HCT116 (cell line): ENCODE measurements around the gene SNRPA. TPM values are rescaled to one million over a fixed set of nuclear protein-coding genes. Genes with fewer than 3 reads are reported as not detected.

Experiments used
- ATAC-seq: fragments of 200-7000 bp; cut with Tn5 transposase; 2 replicates; pipeline ENCODE4 v1.9.1; 2020; ENCODE audit warnings: mild to moderate bottlenecking, moderate library complexity
- BruUV-seq: library from RNA; stranded (reverse); fragments of 400-500 nt; replicated peaks from 2 replicates; lab custom pipeline; 2021; lab: Mats Ljungman, UMichigan
- CTCF ChIA-PET: fragments of 300-600 bp; sonication (Branson Sonifier 250); formaldehyde crosslinking; loops from one replicate; lab custom pipeline; 2021; ENCODE audit warnings: antibody characterized with exemption; lab: Charles Lee
- POLR2A ChIA-PET: fragments of 300-600, 350-600 bp; sonication (Branson Sonifier 250); formaldehyde crosslinking; loops from one replicate; lab custom pipeline; 2021; ENCODE audit warnings: antibody characterized with exemption; lab: Charles Lee
- RAD21 ChIA-PET, 2 experiments: fragments of 300-600 bp; sonication (Branson Sonifier 250); formaldehyde crosslinking; loops; one replicate each; lab custom pipeline; 2023; ENCODE audit warnings: low total read pairs in 2 of 2; ENCODE audit not compliant: uncharacterized antibody in 2 of 2, unreplicated experiment in 2 of 2, low non-redundant PET in 1 of 2; lab: Charles Lee
- DNase-seq: peaks from one replicate; pipeline ENCODE4 v3.0.0-alpha.2; 2010; ENCODE audit warnings: low read depth, low spot score
- H2AFZ ChIP-seq: fragments of 200-600 bp; shearing (Covaris generic), sonication (generic); 2 replicates; pipeline ENCODE4 v1.6.1; 2017; ENCODE audit warnings: low read depth, mixed run types, mixed read lengths, antibody characterized with exemption, low read length; ENCODE audit not compliant: poor library complexity, severe bottlenecking
- H3K27ac ChIP-seq: 2 replicates; pipeline ENCODE4 v1.5.1; 2012; ENCODE audit warnings: low read depth, low read length
- H3K27me3 ChIP-seq: fragments of 200-600 bp; sonication (generic); 2 replicates; pipeline ENCODE4 v1.6.1; 2016; ENCODE audit warnings: mixed run types, low read length, mixed read lengths; ENCODE audit not compliant: insufficient read depth
- H3K36me3 ChIP-seq, 2 experiments: fragments of 200-500 bp in 1 of 2; fragments of 200-600 bp in 1 of 2; sonication (Bioruptor generic) in 1 of 2; sonication (generic) in 1 of 2; 2 replicates each; pipeline versions ENCODE4 v1.5.1 to v1.6.1; 2014 to 2016; ENCODE audit warnings: low read length in 2 of 2, inconsistent platforms in 1 of 2, mixed read lengths in 1 of 2, mixed run types in 1 of 2; ENCODE audit not compliant: insufficient read depth in 2 of 2, control insufficient read depth in 1 of 2
- H3K4me1 ChIP-seq, 2 experiments: fragments of 200-600 bp in 1 of 2; sonication (generic) in 1 of 2; 2 replicates each; pipeline versions ENCODE4 v1.5.1 to v1.6.1; 2012 to 2017; ENCODE audit warnings: low read length in 2 of 2, inconsistent platforms in 1 of 2, mild to moderate bottlenecking in 1 of 2, mixed read lengths in 1 of 2, mixed run types in 1 of 2, moderate library complexity in 1 of 2; ENCODE audit not compliant: insufficient read depth in 2 of 2, control insufficient read depth in 1 of 2
- H3K4me2 ChIP-seq: fragments of 200-600 bp; sonication (generic); 2 replicates; pipeline ENCODE4 v1.6.1; 2017; ENCODE audit warnings: mixed run types, low read length, mixed read lengths
- H3K4me3 ChIP-seq, 2 experiments: fragments of 200-600 bp in 1 of 2; sonication (generic) in 1 of 2; replicated peaks in 1 of 2; 2 replicates each; pipeline ENCODE4 v1.5.1; 2011 to 2016; ENCODE audit warnings: low read length in 2 of 2, control low read depth in 1 of 2, low read depth in 1 of 2, mild to moderate bottlenecking in 1 of 2, mixed read lengths in 1 of 2, mixed run types in 1 of 2
- H3K79me2 ChIP-seq: fragments of 200-600 bp; sonication (generic); 2 replicates; pipeline ENCODE4 v1.6.1; 2017; ENCODE audit warnings: mild to moderate bottlenecking, mixed run types, low read length, moderate library complexity, mixed read lengths; ENCODE audit not compliant: insufficient read depth
- H3K9ac ChIP-seq: fragments of 200-600 bp; sonication (generic); 2 replicates; pipeline ENCODE4 v1.6.1; 2016; ENCODE audit warnings: low read length, mixed read lengths
- H3K9me2 ChIP-seq: fragments of 200-600 bp; sonication (generic), shearing (Covaris generic); 2 replicates; pipeline ENCODE4 v1.6.1; 2017; ENCODE audit warnings: mixed run types, mild to moderate bottlenecking, moderate library complexity; ENCODE audit not compliant: insufficient read depth
- H3K9me3 ChIP-seq, 2 experiments: fragments of 200-500 bp in 1 of 2; fragments of 200-600 bp in 1 of 2; sonication (Bioruptor generic) in 1 of 2; sonication (generic) in 1 of 2; 2 replicates each; pipeline ENCODE4 v1.6.1; 2014 to 2017; ENCODE audit warnings: low read length in 2 of 2, mixed read lengths in 2 of 2, inconsistent platforms in 1 of 2, low read depth in 1 of 2, mild to moderate bottlenecking in 1 of 2, mixed run types in 1 of 2, moderate library complexity in 1 of 2; ENCODE audit not compliant: control insufficient read depth in 1 of 2, insufficient read depth in 1 of 2
- H4K20me1 ChIP-seq: fragments of 200-600 bp; sonication (generic), shearing (Covaris generic); 2 replicates; pipeline ENCODE4 v1.6.1; 2017; ENCODE audit warnings: mixed run types, mild to moderate bottlenecking, moderate library complexity; ENCODE audit not compliant: insufficient read depth
- CEBPB ChIP-seq: IDR thresholded peaks from 2 replicates; pipeline ENCODE4 v1.6.1; 2012; ENCODE audit warnings: low read depth
- ELF1 ChIP-seq: IDR thresholded peaks from 2 replicates; pipeline ENCODE4 v1.6.1; 2012; ENCODE audit warnings: low read depth, borderline replicate concordance
- JUND ChIP-seq: IDR thresholded peaks from 2 replicates; pipeline ENCODE4 v1.6.1; 2012
- SIN3A ChIP-seq: IDR thresholded peaks from 2 replicates; pipeline ENCODE4 v1.6.1; 2012; ENCODE audit warnings: low read depth
- SP1 ChIP-seq: IDR thresholded peaks from 2 replicates; pipeline ENCODE4 v1.6.1; 2012; ENCODE audit warnings: low read depth
- TCF7L2 ChIP-seq: IDR thresholded peaks from 2 replicates; pipeline ENCODE4 v1.7.0; 2011; ENCODE audit warnings: borderline replicate concordance, inconsistent platforms; ENCODE audit not compliant: insufficient read depth, insufficient read length; ENCODE audit errors: extremely low read depth
- YY1 ChIP-seq: IDR thresholded peaks from 2 replicates; pipeline ENCODE4 v1.6.1; 2011; ENCODE audit warnings: low read length, low read depth, moderate library complexity, mild to moderate bottlenecking; ENCODE audit not compliant: insufficient replicate concordance; ENCODE audit errors: extremely low read depth
- ZNF274 ChIP-seq: fragments of 200-500 bp; sonication (Bioruptor generic); IDR thresholded peaks from 2 replicates; pipeline ENCODE4 v1.6.1; 2014; ENCODE audit warnings: mild to moderate bottlenecking, low read depth, low read length, inconsistent platforms
- intact Hi-C: fragments of 100-400 bp; cut with micrococcal nuclease; formaldehyde crosslinking; loops from 2 replicates; pipeline ENCODE4 v1.10.0; 2022
- total RNA-seq: library from RNA; stranded (reverse); gene quantifications from one replicate; pipeline ENCODE4 v1.2.1, GENCODE V29; 2021; ENCODE audit not compliant: unreplicated experiment
- TF ChIP-seq, protein P1 (sequence below): IDR thresholded peaks from 2 replicates; pipeline ENCODE4 v1.6.1; 2011; ENCODE audit warnings: mild to moderate bottlenecking, low read length, moderate library complexity; ENCODE audit not compliant: insufficient replicate concordance; ENCODE audit errors: extremely low read depth

SNRPA gene
- total RNA-seq, 1 experiment from 2014 or later = 170 TPM

DNA sequence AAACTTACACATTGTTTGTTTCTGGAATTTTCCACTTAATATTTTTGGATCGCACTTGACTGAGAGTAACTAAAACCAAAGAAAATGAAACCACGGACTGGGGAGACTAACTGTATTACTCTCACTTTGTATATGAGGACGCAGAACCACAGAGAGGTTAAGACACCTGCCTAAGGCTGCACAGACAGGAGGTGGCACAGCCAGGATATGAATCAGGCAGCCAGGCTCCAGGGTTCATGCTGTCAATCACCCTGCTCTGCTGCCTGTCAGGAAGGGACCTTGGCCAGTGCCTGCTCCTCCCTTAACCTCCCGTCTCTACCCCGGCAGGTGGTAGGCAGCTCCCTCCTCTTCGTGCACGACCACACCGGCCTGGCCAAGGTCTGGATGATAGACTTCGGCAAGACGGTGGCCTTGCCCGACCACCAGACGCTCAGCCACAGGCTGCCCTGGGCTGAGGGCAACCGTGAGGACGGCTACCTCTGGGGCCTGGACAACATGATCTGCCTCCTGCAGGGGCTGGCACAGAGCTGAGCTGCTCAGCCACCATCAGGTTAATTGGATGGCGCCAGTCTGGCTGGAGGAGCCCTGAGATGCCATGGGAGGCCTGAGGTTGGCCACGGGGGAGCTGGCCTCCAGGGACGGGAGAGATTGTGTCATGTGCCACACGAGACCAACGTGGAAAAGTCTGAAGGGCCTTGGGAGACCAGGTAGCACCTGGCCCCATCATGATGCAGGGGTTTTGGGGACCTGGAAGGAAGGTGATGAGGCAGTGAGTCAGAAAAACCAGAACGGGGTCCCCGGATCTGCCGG, 11.8 kb upstream of the SNRPA start:
- H2AFZ ChIP-seq = no peak overlapping the region
- DNase-seq = no peak
- no peak overlapping the region for H3K9ac ChIP-seq
- ChIA-PET RAD21 (no interaction called here), POLR2A (no interaction called here), CTCF (no interaction called here)
- H3K36me3 ChIP-seq = peaks cover 5 to 9% of the 10 kb centered on the region in 2 experiments; a peak in 3 of 4 replicates
- peaks cover 5 to 12% of the 10 kb centered on the region in 2 experiments; a peak in 3 of 4 replicates for H3K4me1 ChIP-seq
- intact Hi-C loops = no loop called here
- no peaks in the 10 kb centered on the region for H3K27me3 ChIP-seq
- no peaks in the 10 kb centered on the region for H3K9me2 ChIP-seq
- no peaks in the 10 kb centered on the region for H3K9me3 ChIP-seq
- H3K4me3 ChIP-seq = no peak overlapping the region
- H3K27ac ChIP-seq = no peak overlapping the region
- H3K79me2 ChIP-seq = no peaks in the 10 kb centered on the region
- no peak overlapping the region for H3K4me2 ChIP-seq
- ATAC-seq = no peak
- TF ChIP-seq ZNF274 = no peak
- BruUV-seq = no TSS peak
- no peaks in the 10 kb centered on the region for H4K20me1 ChIP-seq

DNA sequence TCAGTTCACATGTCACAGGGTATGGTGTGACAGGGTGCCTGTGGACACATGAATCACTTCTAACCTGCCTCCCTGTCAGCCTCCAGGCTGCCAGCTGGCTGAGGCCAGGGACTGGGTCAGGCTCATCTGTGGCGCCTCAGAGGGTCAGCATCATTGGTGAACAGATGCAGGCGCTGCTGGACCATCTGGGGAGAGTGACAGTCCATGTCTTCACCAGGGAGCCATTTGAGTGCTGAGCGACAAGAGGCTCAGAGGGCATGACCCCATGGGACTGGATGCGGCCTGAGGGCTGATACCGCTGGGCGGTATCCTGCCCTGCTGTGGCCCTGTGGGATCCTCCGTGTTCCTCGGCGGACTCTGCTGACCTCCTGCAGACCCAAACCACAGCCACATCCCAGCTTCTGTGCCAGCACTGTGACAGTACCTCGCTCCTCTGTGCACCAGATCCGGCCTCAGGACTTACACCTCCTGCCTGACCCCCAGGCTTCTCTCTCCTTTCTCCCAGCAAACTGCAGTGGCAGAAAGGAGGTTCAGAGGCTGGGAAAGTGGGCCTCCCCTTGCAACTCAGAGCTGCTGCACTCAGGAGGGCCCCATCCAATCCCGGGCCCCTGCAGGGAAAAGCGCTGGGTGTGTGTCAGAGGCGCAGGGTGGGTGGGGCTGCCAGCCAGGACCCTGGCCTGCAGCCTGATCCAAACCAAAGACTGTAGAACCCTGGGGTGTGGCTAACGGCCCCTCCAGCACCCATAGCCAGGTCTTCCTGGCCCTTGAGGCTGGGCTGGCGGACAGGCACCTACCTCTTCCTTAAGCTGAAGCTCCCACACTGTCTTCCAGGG, 10.9 kb upstream of the SNRPA start:
- POLR2A ChIA-PET = no interaction called here
- TF ChIP-seq JUND (no peak), SP1 (no peak), ELF1 (no peak), CEBPB (no peak), SIN3A (no peak), YY1 (no peak), TCF7L2 (no peak)
- TF ChIP-seq, protein P1, sequence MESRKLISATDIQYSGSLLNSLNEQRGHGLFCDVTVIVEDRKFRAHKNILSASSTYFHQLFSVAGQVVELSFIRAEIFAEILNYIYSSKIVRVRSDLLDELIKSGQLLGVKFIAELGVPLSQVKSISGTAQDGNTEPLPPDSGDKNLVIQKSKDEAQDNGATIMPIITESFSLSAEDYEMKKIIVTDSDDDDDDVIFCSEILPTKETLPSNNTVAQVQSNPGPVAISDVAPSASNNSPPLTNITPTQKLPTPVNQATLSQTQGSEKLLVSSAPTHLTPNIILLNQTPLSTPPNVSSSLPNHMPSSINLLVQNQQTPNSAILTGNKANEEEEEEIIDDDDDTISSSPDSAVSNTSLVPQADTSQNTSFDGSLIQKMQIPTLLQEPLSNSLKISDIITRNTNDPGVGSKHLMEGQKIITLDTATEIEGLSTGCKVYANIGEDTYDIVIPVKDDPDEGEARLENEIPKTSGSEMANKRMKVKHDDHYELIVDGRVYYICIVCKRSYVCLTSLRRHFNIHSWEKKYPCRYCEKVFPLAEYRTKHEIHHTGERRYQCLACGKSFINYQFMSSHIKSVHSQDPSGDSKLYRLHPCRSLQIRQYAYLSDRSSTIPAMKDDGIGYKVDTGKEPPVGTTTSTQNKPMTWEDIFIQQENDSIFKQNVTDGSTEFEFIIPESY = no peak
- TF ChIP-seq, all 23 proteins: peak for 0
- no TSS peak for BruUV-seq

More for the DNA sequence above, 10.9 kb upstream of the SNRPA start:
- RAD21 ChIA-PET = no interaction called here
- Histone ChIP-seq H3K9ac (no peak overlapping the region), H4K20me1 (no peaks in the 10 kb centered on the region), H3K27me3 (no peaks in the 10 kb centered on the region), H3K27ac (no peak overlapping the region), H3K4me1 (peaks cover 9 to 11% of the 10 kb centered on the region in 2 experiments), H3K9me2 (no peaks in the 10 kb centered on the region), H3K4me3 (no peak overlapping the region), H2AFZ (no peak overlapping the region), H3K4me2 (no peak overlapping the region), H3K79me2 (no peaks in the 10 kb centered on the region), H3K36me3 (peaks cover 2 to 7% of the 10 kb centered on the region in 2 experiments; a peak in 1 of 4 replicates), H3K9me3 (no peaks in the 10 kb centered on the region)
- intact Hi-C loops = no loop called here
- CTCF ChIA-PET = no interaction called here
- ATAC-seq = no peak
- no peak for DNase-seq
